Liver (tissue), 9 donors: ENCODE measurements around the gene GBX1. TPM values are rescaled to one million over a fixed set of nuclear protein-coding genes. Genes with fewer than 3 reads are reported as not detected.

ENCODE experiments used
- DNase-seq: peaks from one replicate; pipeline ENCODE4 v3.0.0-alpha.2; 2017; ENCODE audit warnings: low spot score
- H3K27ac ChIP-seq, 2 donors: one replicate each; pipeline ENCODE4 v1.7.0; 2013; ENCODE audit warnings: inconsistent platforms in 2 of 2, low read length in 2 of 2, control low read depth in 1 of 2, low read depth in 1 of 2, mild to moderate bottlenecking in 1 of 2
- H3K27me3 ChIP-seq, 4 donors: one replicate each; pipeline versions ENCODE4 v1.6.1 to v1.7.0; 2013; ENCODE audit warnings: low read length in 3 of 4, inconsistent platforms in 1 of 4, mild to moderate bottlenecking in 1 of 4, moderate library complexity in 1 of 4; ENCODE audit not compliant: control insufficient read depth in 4 of 4, insufficient read depth in 4 of 4
- H3K36me3 ChIP-seq, 4 donors: one replicate each; pipeline versions ENCODE4 v1.6.1 to v1.7.0; 2013; ENCODE audit warnings: low read length in 3 of 4, mild to moderate bottlenecking in 3 of 4, low read depth in 1 of 4, moderate library complexity in 1 of 4; ENCODE audit not compliant: control insufficient read depth in 4 of 4, insufficient read depth in 3 of 4
- H3K4me1 ChIP-seq, 4 donors: one replicate each; pipeline versions ENCODE4 v1.6.1 to v1.7.0; 2013; ENCODE audit warnings: low read length in 3 of 4, mild to moderate bottlenecking in 3 of 4, moderate library complexity in 1 of 4; ENCODE audit not compliant: control insufficient read depth in 4 of 4, insufficient read depth in 4 of 4
- H3K4me3 ChIP-seq, 3 donors: one replicate each; pipeline versions ENCODE4 v1.6.1 to v1.7.0; 2013; ENCODE audit warnings: low read length in 3 of 3, control low read depth in 1 of 3, low read depth in 1 of 3, mild to moderate bottlenecking in 1 of 3
- H3K9ac ChIP-seq, 2 donors: one replicate each; pipeline ENCODE4 v1.7.0; 2013; ENCODE audit warnings: low read length in 2 of 2, mild to moderate bottlenecking in 2 of 2, moderate library complexity in 2 of 2, control low read depth in 1 of 2, low read depth in 1 of 2
- H3K9me3 ChIP-seq, 4 donors: one replicate each; pipeline versions ENCODE4 v1.6.1 to v1.7.0; 2013; ENCODE audit warnings: low read length in 3 of 4; ENCODE audit not compliant: control insufficient read depth in 4 of 4
- EGR1 ChIP-seq, 2 donors: IDR thresholded peaks; 2 replicates each; pipeline ENCODE4 v1.6.1; 2016 to 2018; ENCODE audit warnings: antibody characterized with exemption in 2 of 2, low read depth in 2 of 2
- FOXA1 ChIP-seq: IDR thresholded peaks from 2 replicates; pipeline ENCODE4 v1.6.1; 2016; ENCODE audit warnings: antibody characterized with exemption
- HNF4A ChIP-seq, 2 donors: conservative IDR thresholded peaks; 2 replicates each; pipeline ENCODE4 v1.6.1; 2016; ENCODE audit warnings: antibody characterized with exemption in 2 of 2, mild to moderate bottlenecking in 2 of 2
- HNF4G ChIP-seq: IDR thresholded peaks from 2 replicates; pipeline ENCODE4 v1.6.1; 2016; ENCODE audit warnings: antibody characterized with exemption
- JUND ChIP-seq, 2 donors: IDR thresholded peaks; 2 replicates each; pipeline ENCODE4 v1.6.1; 2016; ENCODE audit warnings: antibody characterized with exemption in 2 of 2
- RAD21 ChIP-seq, 2 donors: IDR thresholded peaks; 2 replicates each; pipeline ENCODE4 v1.6.1; 2016; ENCODE audit warnings: antibody characterized with exemption in 2 of 2, mild to moderate bottlenecking in 2 of 2
- RXRA ChIP-seq, 2 donors: IDR thresholded peaks; 2 replicates each; pipeline ENCODE4 v1.6.1; 2017 to 2018; ENCODE audit warnings: antibody characterized with exemption in 2 of 2, mild to moderate bottlenecking in 1 of 2
- SP1 ChIP-seq: IDR thresholded peaks from 2 replicates; pipeline ENCODE4 v1.6.1; 2018; ENCODE audit warnings: antibody characterized with exemption, mild to moderate bottlenecking
- TAF1 ChIP-seq: conservative IDR thresholded peaks from 2 replicates; pipeline ENCODE4 v1.6.1; 2016; ENCODE audit warnings: antibody characterized with exemption, mild to moderate bottlenecking
- YY1 ChIP-seq: IDR thresholded peaks from 2 replicates; pipeline ENCODE4 v1.6.1; 2016; ENCODE audit warnings: antibody characterized with exemption, mild to moderate bottlenecking
- WGBS: extraction: QIAGEN DNeasy Blood & Tissue Kit; methylation state at CpG from one replicate; pipeline ENCODE4 v1.1.7; 2013; 5-methylcytosine and 5-hydroxymethylcytosine counted together
- polyA plus RNA-seq, 2 donors: library from polyadenylated mRNA; stranded (reverse) in 1 of 2; unstranded in 1 of 2; fragments of 200-250 nt in 1 of 2; fragments of >200 nt in 1 of 2; fragmentation: Nextera tagmentation in 1 of 2; extraction: Ambion mirVana in 1 of 2; gene quantifications; one replicate each; pipeline versions ENCODE4 v1.2.1 to v1.2.3, GENCODE V29; 2013 to 2015
- total RNA-seq, 2 donors: library from RNA; depleted of rRNA; stranded (reverse); fragments of >200 nt; gene quantifications; one replicate each; pipeline ENCODE4 v1.2.3, GENCODE V29; 2014
- TF ChIP-seq, protein P1 (sequence below): IDR thresholded peaks from 2 replicates; pipeline ENCODE4 v1.6.1; 2016; ENCODE audit warnings: antibody characterized with exemption
- TF ChIP-seq, protein P2 (sequence below): fragments of 150-350 bp; IDR thresholded peaks from 2 replicates; pipeline ENCODE4 v1.5.1; 2017; ENCODE audit warnings: improper control_type of control experiment, low read depth, low read length; ENCODE audit not compliant: missing input control
- TF ChIP-seq, protein P3 (sequence below): IDR thresholded peaks from 2 replicates; pipeline ENCODE4 v1.6.1; 2016; ENCODE audit warnings: antibody characterized with exemption, mild to moderate bottlenecking
- TF ChIP-seq, protein P4 (sequence below): IDR thresholded peaks from 2 replicates; pipeline ENCODE4 v1.6.1; 2016; ENCODE audit warnings: antibody characterized with exemption
- TF ChIP-seq, protein P5 (sequence below): IDR thresholded peaks from 2 replicates; pipeline ENCODE4 v1.6.1; 2016; ENCODE audit warnings: antibody characterized with exemption
- donor health status: healthy.
- donor health status: healthy.
- donor health status: healthy.
- donor health status: healthy.
- donor health status: healthy.

The GBX1 gene
- total and polyA plus RNA-seq, 4 donors, result not detected

DNA sequence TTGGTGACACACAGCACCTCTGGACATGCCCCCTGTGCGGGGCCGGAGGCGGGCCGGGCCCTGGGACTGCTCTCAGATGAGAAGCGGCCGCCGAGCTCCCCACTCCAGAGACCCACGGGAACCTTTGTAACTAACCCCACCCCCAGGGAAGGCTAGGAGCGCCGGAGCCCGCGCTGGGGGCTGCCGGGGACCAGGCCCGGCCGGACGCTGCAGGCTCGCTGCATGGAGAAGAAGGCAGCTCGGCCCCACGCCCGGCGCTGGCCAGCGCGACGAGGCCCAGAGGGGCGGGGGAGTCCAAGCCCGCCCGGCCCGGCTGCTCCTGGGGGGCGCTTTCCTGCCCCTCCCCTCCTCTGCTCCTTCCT is 44.7 kb downstream of the GBX1 start:
- Histone ChIP-seq H3K9ac (no peak overlapping the region), H3K36me3 (peaks cover 5 to 33% (median 13%) of the 10 kb centered on the region in 4 donors), H3K27ac (no peak overlapping the region), H3K4me3 (no peak overlapping the region), H3K9me3 (no peaks in the 10 kb centered on the region), H3K4me1 (no peaks in the 10 kb centered on the region), H3K27me3 (no peaks in the 10 kb centered on the region)
- DNase-seq, result no peak
- 96% methylated on average over 29 of the region's 29 CpGs for WGBS
- TF ChIP-seq RXRA (IDR thresholded peaks at IDR 0.05), result no peak

DNA sequence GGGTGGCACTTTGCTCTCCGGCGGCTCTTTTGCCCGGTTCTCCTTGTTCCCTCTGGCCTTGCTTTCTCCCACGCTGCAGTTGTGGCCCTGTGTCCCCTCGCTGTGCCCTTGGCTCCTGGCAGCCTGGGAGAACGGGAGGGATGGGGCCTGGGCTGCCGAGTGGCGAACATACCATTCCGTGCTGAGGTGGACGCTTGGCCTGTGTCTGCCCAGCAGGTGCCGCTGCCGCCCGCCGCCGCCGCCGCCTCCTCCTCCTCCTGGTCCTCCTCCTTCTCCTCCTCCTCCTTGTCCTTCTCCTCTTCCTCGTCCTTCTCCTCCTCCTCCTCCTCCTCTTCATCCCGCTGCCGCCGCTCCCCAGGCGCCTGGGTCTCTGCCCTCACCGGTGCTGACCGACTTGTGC is 45.2 kb downstream of the GBX1 start:
- 94% methylated on average over 24 of the region's 24 CpGs for WGBS
- TF ChIP-seq EGR1 (IDR thresholded peaks at IDR 0.05; ENCODE audit: low read depth in 2 of 2) (no peak), TAF1 (no peak), RAD21 (IDR thresholded peaks at IDR 0.05) (no peak), YY1 (no peak), HNF4A (conservative IDR thresholded peaks at IDR 0.05) (no peak), JUND (IDR thresholded peaks at IDR 0.05) (no peak), FOXA1 (no peak), SP1 (no peak), RXRA (IDR thresholded peaks at IDR 0.05) (no peak), HNF4G (no peak)
- TF ChIP-seq, protein P1, sequence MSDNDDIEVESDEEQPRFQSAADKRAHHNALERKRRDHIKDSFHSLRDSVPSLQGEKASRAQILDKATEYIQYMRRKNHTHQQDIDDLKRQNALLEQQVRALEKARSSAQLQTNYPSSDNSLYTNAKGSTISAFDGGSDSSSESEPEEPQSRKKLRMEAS, result no peak
- TF ChIP-seq, protein P2, sequence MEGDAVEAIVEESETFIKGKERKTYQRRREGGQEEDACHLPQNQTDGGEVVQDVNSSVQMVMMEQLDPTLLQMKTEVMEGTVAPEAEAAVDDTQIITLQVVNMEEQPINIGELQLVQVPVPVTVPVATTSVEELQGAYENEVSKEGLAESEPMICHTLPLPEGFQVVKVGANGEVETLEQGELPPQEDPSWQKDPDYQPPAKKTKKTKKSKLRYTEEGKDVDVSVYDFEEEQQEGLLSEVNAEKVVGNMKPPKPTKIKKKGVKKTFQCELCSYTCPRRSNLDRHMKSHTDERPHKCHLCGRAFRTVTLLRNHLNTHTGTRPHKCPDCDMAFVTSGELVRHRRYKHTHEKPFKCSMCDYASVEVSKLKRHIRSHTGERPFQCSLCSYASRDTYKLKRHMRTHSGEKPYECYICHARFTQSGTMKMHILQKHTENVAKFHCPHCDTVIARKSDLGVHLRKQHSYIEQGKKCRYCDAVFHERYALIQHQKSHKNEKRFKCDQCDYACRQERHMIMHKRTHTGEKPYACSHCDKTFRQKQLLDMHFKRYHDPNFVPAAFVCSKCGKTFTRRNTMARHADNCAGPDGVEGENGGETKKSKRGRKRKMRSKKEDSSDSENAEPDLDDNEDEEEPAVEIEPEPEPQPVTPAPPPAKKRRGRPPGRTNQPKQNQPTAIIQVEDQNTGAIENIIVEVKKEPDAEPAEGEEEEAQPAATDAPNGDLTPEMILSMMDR, result no peak
- TF ChIP-seq, protein P3, sequence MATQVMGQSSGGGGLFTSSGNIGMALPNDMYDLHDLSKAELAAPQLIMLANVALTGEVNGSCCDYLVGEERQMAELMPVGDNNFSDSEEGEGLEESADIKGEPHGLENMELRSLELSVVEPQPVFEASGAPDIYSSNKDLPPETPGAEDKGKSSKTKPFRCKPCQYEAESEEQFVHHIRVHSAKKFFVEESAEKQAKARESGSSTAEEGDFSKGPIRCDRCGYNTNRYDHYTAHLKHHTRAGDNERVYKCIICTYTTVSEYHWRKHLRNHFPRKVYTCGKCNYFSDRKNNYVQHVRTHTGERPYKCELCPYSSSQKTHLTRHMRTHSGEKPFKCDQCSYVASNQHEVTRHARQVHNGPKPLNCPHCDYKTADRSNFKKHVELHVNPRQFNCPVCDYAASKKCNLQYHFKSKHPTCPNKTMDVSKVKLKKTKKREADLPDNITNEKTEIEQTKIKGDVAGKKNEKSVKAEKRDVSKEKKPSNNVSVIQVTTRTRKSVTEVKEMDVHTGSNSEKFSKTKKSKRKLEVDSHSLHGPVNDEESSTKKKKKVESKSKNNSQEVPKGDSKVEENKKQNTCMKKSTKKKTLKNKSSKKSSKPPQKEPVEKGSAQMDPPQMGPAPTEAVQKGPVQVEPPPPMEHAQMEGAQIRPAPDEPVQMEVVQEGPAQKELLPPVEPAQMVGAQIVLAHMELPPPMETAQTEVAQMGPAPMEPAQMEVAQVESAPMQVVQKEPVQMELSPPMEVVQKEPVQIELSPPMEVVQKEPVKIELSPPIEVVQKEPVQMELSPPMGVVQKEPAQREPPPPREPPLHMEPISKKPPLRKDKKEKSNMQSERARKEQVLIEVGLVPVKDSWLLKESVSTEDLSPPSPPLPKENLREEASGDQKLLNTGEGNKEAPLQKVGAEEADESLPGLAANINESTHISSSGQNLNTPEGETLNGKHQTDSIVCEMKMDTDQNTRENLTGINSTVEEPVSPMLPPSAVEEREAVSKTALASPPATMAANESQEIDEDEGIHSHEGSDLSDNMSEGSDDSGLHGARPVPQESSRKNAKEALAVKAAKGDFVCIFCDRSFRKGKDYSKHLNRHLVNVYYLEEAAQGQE, result no peak
- TF ChIP-seq, protein P4, sequence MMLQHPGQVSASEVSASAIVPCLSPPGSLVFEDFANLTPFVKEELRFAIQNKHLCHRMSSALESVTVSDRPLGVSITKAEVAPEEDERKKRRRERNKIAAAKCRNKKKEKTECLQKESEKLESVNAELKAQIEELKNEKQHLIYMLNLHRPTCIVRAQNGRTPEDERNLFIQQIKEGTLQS, result no peak
- TF ChIP-seq, protein P5, sequence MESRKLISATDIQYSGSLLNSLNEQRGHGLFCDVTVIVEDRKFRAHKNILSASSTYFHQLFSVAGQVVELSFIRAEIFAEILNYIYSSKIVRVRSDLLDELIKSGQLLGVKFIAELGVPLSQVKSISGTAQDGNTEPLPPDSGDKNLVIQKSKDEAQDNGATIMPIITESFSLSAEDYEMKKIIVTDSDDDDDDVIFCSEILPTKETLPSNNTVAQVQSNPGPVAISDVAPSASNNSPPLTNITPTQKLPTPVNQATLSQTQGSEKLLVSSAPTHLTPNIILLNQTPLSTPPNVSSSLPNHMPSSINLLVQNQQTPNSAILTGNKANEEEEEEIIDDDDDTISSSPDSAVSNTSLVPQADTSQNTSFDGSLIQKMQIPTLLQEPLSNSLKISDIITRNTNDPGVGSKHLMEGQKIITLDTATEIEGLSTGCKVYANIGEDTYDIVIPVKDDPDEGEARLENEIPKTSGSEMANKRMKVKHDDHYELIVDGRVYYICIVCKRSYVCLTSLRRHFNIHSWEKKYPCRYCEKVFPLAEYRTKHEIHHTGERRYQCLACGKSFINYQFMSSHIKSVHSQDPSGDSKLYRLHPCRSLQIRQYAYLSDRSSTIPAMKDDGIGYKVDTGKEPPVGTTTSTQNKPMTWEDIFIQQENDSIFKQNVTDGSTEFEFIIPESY, result no peak
- Histone ChIP-seq H3K36me3 (peaks cover 5 to 37% (median 14%) of the 10 kb centered on the region in 4 donors), H3K9me3 (no peaks in the 10 kb centered on the region), H3K4me1 (no peaks in the 10 kb centered on the region), H3K27ac (no peak overlapping the region), H3K27me3 (no peaks in the 10 kb centered on the region), H3K9ac (no peak overlapping the region), H3K4me3 (no peak overlapping the region)
- DNase-seq, result no peak
